ENCODE data around the gene FUT9. TPM values are rescaled to one million over a fixed set of nuclear protein-coding genes. Genes with fewer than 3 reads are reported as not detected.
A peak's percentile ranks its signal among the peaks of the same experiment; 100 is the strongest.

FUT9 gene
- total RNA-seq, 2 experiments from 2014 or later: not detected

DNA sequence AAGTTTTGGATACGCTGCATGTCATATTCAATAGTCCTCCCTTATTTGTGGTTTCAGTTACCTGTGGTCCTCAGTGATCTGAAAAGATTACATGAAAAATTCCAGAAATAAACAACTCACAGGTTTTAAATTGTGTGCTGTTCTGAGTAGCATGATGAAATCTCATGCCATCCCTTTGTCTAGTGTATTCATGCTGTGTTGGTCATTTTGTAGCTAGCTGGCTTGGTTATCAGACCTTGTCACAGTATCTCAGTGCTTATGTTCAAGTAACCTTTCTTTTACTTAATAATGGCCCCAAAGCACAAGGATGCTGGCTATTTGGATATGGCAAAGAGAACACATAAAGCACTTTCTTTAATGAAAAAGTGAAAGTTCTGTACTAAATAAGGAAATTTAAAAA is 78.3 kb downstream of the FUT9 start:
- CTCF ChIA-PET: no interaction called here
- no peak overlapping the region for H3K27ac Mint-ChIP-seq
- H3K27me3 Mint-ChIP-seq: no peaks in the 10 kb centered on the region
- no peak overlapping the region for H3K4me3 Mint-ChIP-seq
- no peaks in the 10 kb centered on the region for H3K36me3 Mint-ChIP-seq
- no peaks in the 10 kb centered on the region for H3K4me1 Mint-ChIP-seq
- no peaks in the 10 kb centered on the region for H3K9me3 Mint-ChIP-seq (ENCODE audit: low read depth)
- no peak for ATAC-seq
- no peak for DNase-seq

GRCh38 chr6:96099069-96099468 is 83.3 kb downstream of the FUT9 start:
- DNase-seq (no peak), ATAC-seq (no peak)
- Mint-ChIP-seq H3K27ac (no peak overlapping the region), H3K4me3 (no peak overlapping the region), H3K36me3 (no peaks in the 10 kb centered on the region), H3K27me3 (no peaks in the 10 kb centered on the region), H3K4me1 (no peaks in the 10 kb centered on the region), H3K9me3 (ENCODE audit: low read depth) (no peaks in the 10 kb centered on the region)
- CTCF ChIA-PET: no interaction called here

GRCh38 chr6:96101564-96101963 is 85.8 kb downstream of the FUT9 start:
- ATAC-seq (no peak), DNase-seq (no peak)
- Mint-ChIP-seq H3K4me3 (no peak overlapping the region), H3K36me3 (no peaks in the 10 kb centered on the region), H3K9me3 (ENCODE audit: low read depth) (no peaks in the 10 kb centered on the region), H3K27ac (no peak overlapping the region), H3K27me3 (no peaks in the 10 kb centered on the region), H3K4me1 (no peaks in the 10 kb centered on the region)
- CTCF ChIA-PET: no interaction called here

DNA sequence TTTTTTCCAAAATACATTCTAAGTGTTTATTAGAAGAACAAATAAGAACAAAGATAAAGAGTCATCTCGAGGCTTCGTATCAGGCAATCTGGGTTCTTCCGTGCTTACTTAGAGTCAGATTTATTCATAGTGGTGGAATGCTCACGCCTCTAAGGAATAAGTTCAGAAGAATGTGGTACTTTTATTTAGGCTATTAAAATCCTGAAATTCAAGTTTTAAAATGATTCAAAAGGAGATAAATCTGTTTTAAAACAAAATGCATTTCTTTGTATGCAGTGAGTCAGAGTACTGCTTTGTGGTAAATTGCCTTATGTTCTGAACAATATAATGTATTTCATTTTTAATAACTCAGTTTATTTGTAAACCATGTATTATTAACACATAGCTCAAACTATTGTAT is 89.1 kb downstream of the FUT9 start:
- H3K27ac Mint-ChIP-seq: no peak overlapping the region

DNA sequence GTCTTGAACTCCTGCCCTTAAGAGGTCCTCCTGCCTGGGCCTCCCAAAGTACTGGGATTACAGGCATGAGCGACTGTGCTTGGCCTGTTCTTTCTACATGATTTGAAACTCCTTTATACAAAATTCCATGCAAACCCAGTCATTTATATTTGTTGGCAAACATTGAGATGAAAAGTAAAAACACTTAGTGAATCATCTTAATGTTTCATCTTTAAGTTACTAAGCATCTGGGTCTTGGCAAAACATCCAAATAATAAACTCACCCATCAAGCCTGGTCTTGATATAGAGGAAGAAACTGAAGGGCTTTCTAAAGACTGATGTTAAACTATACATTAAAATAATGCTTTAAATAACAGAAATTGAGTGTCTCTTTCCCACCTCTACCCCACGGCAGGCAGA is 95.1 kb downstream of the FUT9 start:
- ATAC-seq (no peak), DNase-seq (no peak)
- Mint-ChIP-seq H3K36me3 (no peaks in the 10 kb centered on the region), H3K27ac (no peak overlapping the region), H3K9me3 (ENCODE audit: low read depth) (no peaks in the 10 kb centered on the region), H3K27me3 (no peaks in the 10 kb centered on the region), H3K4me3 (no peak overlapping the region), H3K4me1 (no peaks in the 10 kb centered on the region)
- CTCF ChIA-PET: no interaction called here

More for the DNA sequence above, 89.1 kb downstream of the FUT9 start:
- H3K9me3 Mint-ChIP-seq (ENCODE audit: low read depth): no peaks in the 10 kb centered on the region
- CTCF ChIA-PET: no interaction called here
- H3K27me3 Mint-ChIP-seq: no peaks in the 10 kb centered on the region
- no peaks in the 10 kb centered on the region for H3K4me1 Mint-ChIP-seq
- DNase-seq: no peak
- no peak for ATAC-seq
- no peak overlapping the region for H3K4me3 Mint-ChIP-seq
- H3K36me3 Mint-ChIP-seq: no peaks in the 10 kb centered on the region

- Mint-ChIP-seq H3K4me3 (no peak overlapping the region), H3K27me3 (no peaks in the 10 kb centered on the region), H3K9me3 (ENCODE audit: low read depth) (no peaks in the 10 kb centered on the region), H3K4me1 (no peaks in the 10 kb centered on the region), H3K27ac (no peak overlapping the region), H3K36me3 (no peaks in the 10 kb centered on the region)
- no peak for ATAC-seq
- no peak for DNase-seq
- CTCF ChIA-PET: no interaction called here
Observed at GRCh38 chr6:96116674-96117073, 100.9 kb downstream of the FUT9 start.

- H3K9me3 Mint-ChIP-seq (ENCODE audit: low read depth): no peaks in the 10 kb centered on the region
- CTCF ChIA-PET: no interaction called here
- H3K27ac Mint-ChIP-seq: no peak overlapping the region
- H3K36me3 Mint-ChIP-seq: no peaks in the 10 kb centered on the region
- H3K4me3 Mint-ChIP-seq: no peak overlapping the region
- H3K27me3 Mint-ChIP-seq: no peaks in the 10 kb centered on the region
- no peaks in the 10 kb centered on the region for H3K4me1 Mint-ChIP-seq
- DNase-seq: no peak
- no peak for ATAC-seq
Observed at GRCh38 chr6:96124778-96125177, 109.0 kb downstream of the FUT9 start.

DNA sequence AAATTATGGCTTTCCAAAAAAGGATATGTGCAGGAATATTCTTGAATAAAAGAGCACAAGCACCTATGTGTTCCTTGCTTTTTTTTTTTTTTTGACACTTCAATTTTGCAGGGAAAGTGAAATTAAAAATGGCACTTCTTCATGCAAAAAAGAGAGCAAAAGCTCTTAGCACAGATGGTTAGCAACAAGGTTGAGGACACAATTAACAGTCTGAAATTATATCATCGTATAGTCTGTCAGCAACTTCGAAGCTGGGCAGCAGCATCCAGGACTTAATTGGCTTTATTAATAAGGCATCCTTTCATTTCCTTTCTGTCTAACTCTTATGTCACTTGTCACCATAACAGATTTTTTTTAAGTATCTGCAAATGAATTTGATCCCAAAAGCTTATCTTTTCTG is 122.6 kb downstream of the FUT9 start:
- Mint-ChIP-seq H3K9me3 (ENCODE audit: low read depth) (no peaks in the 10 kb centered on the region), H3K27ac (no peak overlapping the region), H3K4me1 (no peaks in the 10 kb centered on the region), H3K4me3 (no peak overlapping the region), H3K27me3 (no peaks in the 10 kb centered on the region), H3K36me3 (no peaks in the 10 kb centered on the region)
- DNase-seq: no peak
- CTCF ChIA-PET: no interaction called here
- no peak for ATAC-seq

DNA sequence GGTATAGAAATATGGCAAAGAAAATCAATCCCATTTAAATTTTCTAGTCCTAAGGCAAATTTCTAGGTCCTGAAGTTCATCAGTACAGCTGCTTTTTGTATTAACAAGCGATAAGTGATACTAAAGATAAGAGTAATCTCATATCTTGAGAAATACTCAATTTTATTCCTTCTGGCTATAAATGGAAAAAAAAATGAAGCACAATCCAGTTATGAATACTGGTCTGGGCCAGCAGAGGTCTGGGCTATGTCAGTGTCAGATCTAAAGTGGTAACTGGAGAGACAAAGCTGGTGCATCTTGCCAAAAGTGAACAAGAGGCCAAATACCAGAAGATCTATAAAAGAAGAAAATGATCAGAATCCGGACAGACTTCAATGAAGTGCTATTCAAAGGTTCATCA is 126.4 kb downstream of the FUT9 start:
- no peaks in the 10 kb centered on the region for H3K27me3 Mint-ChIP-seq
- no peak for DNase-seq
- CTCF ChIA-PET: no interaction called here
- no peaks in the 10 kb centered on the region for H3K9me3 Mint-ChIP-seq (ENCODE audit: low read depth)
- no peaks in the 10 kb centered on the region for H3K4me1 Mint-ChIP-seq
- no peak for ATAC-seq
- no peaks in the 10 kb centered on the region for H3K36me3 Mint-ChIP-seq
- H3K27ac Mint-ChIP-seq: no peak overlapping the region
- H3K4me3 Mint-ChIP-seq: no peak overlapping the region

DNA sequence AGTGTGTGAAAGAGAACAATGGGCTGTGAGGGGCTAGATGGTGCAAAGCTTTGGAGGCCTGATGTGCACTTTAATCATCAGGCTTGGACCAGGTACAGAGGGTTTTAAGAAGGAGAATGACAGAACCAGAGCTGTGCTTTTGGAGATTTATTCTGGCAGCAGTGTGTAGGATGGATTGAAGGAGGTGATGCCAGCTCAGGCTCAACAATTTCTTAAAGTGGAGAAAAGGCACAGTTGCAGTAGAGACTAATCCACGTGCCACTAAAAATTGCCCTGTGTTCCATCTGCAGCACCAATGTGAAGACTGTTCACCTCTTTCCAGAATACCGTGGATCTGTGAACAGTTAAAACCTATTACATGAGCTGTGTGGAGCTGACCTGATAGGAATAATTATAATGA is 134.7 kb downstream of the FUT9 start:
- Mint-ChIP-seq H3K4me1 (peaks cover 1% of the 10 kb centered on the region), H3K9me3 (ENCODE audit: low read depth) (no peaks in the 10 kb centered on the region), H3K27ac (no peak overlapping the region), H3K27me3 (peaks cover 9% of the 10 kb centered on the region), H3K4me3 (no peak overlapping the region), H3K36me3 (no peaks in the 10 kb centered on the region)
- DNase-seq (no peak), ATAC-seq (no peak)
- CTCF ChIA-PET: no interaction called here

DNA sequence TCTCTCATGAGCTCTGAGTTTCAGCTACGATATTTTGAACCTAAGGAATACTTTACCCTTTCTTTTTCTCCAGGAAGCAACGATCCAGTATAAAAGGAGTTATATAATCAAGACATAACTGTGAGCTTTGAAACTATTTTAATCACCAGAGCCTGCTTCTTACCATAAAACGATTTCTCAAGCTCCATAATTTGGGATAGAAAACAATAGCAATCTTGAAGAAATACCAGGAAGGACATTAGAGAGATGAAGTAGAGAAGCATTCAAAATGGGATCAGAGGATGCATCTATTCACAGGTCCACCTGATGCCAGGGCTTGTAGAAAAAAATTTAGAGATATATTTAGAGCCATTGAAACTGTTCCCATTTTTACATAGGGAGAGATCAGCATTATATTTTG is 135.9 kb downstream of the FUT9 start:
- Mint-ChIP-seq H3K4me1 (peaks cover 7% of the 10 kb centered on the region), H3K36me3 (no peaks in the 10 kb centered on the region), H3K9me3 (ENCODE audit: low read depth) (no peaks in the 10 kb centered on the region), H3K27me3 (peaks cover 9% of the 10 kb centered on the region), H3K4me3 (no peak overlapping the region), H3K27ac (no peak overlapping the region)
- CTCF ChIA-PET: no interaction called here
- ATAC-seq: no peak
- DNase-seq: no peak

GRCh38 chr6:96152114-96152708 is 136.4 kb downstream of the FUT9 start:
- DNase-seq (no peak), ATAC-seq (no peak)
- Mint-ChIP-seq H3K27me3 (peaks cover 9% of the 10 kb centered on the region), H3K4me1 (peaks cover 11% of the 10 kb centered on the region), H3K4me3 (no peak overlapping the region), H3K9me3 (ENCODE audit: low read depth) (no peaks in the 10 kb centered on the region), H3K36me3 (no peaks in the 10 kb centered on the region), H3K27ac (no peak overlapping the region)
- CTCF ChIA-PET: no interaction called here

DNA sequence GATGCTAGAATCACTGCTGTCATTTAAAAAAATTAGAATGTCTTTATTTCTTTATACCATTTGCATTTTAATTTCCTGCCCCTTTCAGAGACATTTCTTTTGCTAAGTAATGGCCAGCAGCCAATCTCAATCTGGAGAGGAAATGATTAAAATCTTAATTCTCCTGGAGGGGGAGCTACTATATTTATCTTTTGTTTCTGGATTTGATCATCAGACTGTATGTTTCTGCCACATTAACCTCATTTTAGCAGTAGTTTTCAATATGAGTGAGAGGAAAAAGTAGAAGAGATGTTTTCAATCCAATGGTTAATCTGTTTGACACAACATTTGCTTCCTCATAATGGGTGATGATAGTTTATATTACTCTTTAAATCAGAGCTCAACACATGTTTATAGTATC is 138.0 kb downstream of the FUT9 start:
- Mint-ChIP-seq H3K4me3 (no peak overlapping the region), H3K36me3 (no peaks in the 10 kb centered on the region)
- CTCF ChIA-PET: interaction anchor here (1.0 kb wide), 1 partner anchor 14 kb away, joined by 3 read pairs; no protein-coding TSS in a partner anchor

DNA sequence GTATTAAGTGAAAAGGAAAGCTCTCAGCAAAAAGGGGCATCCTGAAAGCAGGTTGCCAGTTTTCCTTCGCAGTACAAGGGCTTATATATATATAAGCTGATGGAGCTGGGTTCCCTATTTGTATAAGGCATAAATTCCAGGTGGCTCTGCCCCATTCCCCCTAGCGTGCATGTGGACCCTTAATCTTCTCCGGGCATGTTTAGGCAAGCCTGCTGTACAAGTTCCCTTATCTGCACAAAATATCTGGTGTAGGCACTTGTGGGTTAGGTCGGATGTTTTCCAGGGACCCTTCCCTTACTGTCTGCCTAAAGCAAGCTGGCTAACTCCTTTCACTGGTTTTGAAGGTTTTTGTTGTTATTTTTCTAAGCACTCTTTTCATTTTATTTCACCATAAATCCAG is 140.7 kb downstream of the FUT9 start:
- CTCF ChIA-PET: no interaction called here
- peaks cover 4% of the 10 kb centered on the region for H3K27me3 Mint-ChIP-seq
- DNase-seq (no peak), ATAC-seq (no peak)
- H3K4me3 Mint-ChIP-seq: peak overlapping the region; percentile 59
- peak overlapping the region; percentile 77 for H3K27ac Mint-ChIP-seq
- no peaks in the 10 kb centered on the region for H3K9me3 Mint-ChIP-seq (ENCODE audit: low read depth)
- no peaks in the 10 kb centered on the region for H3K36me3 Mint-ChIP-seq
- peaks cover 13% of the 10 kb centered on the region for H3K4me1 Mint-ChIP-seq

More for the DNA sequence above, 138.0 kb downstream of the FUT9 start:
- peaks cover 9% of the 10 kb centered on the region for H3K27me3 Mint-ChIP-seq
- no peaks in the 10 kb centered on the region for H3K9me3 Mint-ChIP-seq (ENCODE audit: low read depth)
- peaks cover 13% of the 10 kb centered on the region for H3K4me1 Mint-ChIP-seq
- no peak overlapping the region for H3K27ac Mint-ChIP-seq
- DNase-seq (no peak), ATAC-seq (peak; percentile 53)

DNA sequence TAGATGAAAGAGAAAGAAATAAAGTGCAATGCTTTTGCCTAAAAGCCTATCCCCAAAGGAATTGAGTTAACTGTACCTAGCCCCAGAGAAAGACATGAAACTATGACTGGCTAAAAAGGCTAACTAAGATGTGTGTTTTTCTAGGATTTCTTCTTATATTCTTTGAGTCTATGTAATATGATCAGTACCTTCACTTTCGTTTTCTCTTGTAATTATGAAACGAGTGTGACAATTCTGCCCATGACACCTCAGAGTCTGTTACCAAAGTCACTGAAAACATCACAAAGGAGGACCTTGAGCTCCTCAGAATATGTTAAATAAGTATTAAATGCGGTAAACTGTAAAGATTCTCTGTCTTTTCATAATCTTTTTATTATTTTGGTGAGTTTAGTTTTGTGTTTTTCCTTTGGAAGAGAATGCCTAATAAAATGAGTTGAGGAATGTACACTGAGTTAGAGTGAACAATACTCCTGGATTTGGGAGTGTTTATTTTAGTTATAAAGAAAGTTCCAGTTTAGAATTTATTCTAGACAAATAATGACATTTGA is 141.3 kb downstream of the FUT9 start:
- CTCF ChIA-PET: no interaction called here
- peak overlapping the region; percentile 77 for H3K27ac Mint-ChIP-seq
- peaks cover 4% of the 10 kb centered on the region for H3K27me3 Mint-ChIP-seq
- H3K9me3 Mint-ChIP-seq (ENCODE audit: low read depth): no peaks in the 10 kb centered on the region
- peak overlapping the region; percentile 59 for H3K4me3 Mint-ChIP-seq
- peaks cover 13% of the 10 kb centered on the region for H3K4me1 Mint-ChIP-seq
- no peaks in the 10 kb centered on the region for H3K36me3 Mint-ChIP-seq
- DNase-seq: no peak
- ATAC-seq: peak; percentile 76
